NCI-H82 treated with DMSO at 0.1 percent for 48 hours (cell line): ENCODE data around the gene CD9.
"Not testable (repeated sequence)": the region's sequence is repeated elsewhere in the genome, so short reads cannot be mapped to it uniquely, and the experiment has no call there.

Experiments
- DNase-seq: peaks from one replicate; lab custom pipeline; 2025; ENCODE audit not compliant: unreplicated experiment; lab: John Stamatoyannopoulos, UW

CD9 gene

DNA sequence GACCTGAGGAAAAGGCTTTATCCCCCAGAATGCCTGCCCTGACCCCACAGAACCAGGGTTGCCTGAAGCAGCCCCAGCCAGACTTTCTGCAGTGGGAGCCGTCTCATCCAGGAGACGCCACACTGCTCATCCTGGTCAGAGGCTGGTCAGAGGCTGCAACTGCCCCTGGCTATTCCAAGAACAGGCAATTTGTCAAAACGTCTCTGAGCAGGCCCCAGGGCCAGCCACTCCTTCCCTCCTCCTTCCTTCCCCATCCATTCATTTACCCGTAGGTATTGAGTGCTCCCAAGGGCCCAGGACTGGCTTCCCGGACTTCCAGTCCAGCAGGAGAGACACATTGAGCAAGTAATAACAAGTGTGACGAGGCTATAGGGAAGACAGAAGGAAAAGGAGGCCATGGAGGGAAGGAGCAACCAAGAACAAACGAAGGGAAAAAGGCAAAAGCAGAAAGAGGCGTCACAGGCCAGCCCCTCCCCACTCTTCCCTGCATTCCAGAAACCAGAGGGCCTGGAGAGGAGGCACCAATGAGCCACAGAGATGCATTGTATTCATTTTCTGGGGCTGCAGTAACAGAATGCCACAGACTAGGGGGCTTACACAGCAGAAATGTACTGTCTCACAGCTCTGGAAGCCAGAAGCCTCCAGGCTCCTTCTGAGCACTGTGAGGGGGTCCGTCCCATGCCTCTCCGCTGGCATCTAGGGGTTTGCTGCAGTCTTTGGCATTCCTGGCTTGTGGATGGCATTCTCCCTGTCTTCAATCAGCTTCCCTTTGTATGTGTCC lies 21.0 kb upstream of the CD9 start:
- DNase-seq: no peak

GRCh38 chr12:6180268-6181051 lies 19.7 kb upstream of the CD9 start:
- no peak for DNase-seq

DNA sequence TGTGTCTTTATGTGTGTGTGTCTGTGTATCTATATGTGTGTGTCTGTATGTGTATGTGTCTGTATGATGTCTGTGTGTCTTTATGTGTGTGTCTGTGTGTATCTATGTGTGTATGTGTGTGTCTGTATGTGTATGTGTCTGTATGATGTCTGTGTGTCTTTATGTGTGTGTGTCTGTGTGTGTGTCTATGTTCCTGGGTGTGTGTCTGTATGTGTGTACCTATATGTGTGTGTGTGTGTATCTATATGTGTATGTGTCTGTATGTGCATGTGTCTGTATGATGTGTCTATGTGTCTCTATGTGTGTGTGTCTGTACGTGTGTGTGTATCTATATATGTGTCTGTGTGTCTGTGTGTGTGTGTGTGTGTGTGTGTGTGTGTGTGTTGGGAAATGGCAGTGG lies 19.0 kb upstream of the CD9 start:
- DNase-seq: no peak

DNA sequence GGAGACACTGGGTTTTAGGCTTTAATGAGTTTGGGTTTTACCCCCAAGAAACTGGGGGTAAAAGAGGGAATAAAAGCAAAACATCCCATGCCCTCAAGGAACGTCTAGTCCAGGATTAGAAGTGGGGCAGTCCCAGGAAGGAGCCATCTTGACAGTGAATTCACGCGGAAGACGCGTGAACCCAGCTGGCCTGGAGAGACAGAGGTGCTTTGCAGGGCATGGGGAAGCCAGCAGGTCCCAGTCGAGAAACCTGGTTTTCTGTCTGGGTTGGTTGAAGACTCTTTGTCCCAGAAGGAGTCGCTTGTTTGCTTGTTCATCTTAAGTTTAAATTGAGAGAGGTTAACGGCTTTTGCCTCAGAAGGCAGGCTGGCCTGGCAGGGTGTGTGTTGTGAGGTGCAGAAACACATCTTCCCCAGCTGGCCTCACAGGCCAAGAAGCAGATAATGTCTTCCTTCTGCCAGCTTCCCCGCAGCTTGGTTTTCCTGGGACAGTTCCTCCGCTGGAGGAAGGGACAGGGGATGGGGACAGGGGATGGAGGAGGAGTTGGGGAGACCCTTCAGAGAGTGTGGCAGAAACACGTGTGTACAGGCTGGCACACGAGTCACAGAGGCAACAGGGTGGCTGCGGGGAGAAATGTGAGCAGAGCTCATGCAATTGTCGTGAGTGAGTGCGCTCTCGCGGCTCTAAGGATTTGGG lies 18.5 kb upstream of the CD9 start:
- DNase-seq: no peak

DNA sequence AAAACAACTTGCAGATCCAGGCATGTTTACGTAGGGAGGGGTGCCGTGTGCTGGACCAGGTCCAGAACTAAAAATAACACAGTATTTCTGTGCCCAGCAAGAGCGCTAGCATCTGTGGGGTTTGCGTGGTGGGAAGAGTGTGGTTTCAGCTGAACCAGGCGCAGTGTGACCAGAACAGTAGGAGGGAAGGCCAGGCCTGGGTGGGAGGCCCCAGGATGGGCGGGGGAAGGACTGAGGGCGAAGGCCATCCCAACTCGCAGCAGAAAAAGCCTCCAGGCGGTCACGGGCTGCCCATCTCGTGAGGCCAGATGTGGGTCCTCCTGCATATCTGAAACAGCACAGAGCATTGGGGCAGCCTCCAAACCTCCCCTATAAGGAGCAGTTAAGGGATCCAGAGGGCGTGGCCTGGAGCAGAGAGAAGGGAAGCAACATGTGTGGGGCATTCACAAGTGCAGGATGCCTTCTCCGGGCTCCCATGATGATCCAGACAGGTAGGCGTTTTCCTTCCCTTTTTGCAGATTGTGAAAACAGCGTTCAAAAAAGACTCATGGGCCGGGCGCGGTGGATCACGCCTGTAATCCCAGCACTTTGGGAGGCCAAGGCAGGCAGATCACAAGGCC lies 17.8 kb upstream of the CD9 start:
- DNase-seq: no peak

DNA sequence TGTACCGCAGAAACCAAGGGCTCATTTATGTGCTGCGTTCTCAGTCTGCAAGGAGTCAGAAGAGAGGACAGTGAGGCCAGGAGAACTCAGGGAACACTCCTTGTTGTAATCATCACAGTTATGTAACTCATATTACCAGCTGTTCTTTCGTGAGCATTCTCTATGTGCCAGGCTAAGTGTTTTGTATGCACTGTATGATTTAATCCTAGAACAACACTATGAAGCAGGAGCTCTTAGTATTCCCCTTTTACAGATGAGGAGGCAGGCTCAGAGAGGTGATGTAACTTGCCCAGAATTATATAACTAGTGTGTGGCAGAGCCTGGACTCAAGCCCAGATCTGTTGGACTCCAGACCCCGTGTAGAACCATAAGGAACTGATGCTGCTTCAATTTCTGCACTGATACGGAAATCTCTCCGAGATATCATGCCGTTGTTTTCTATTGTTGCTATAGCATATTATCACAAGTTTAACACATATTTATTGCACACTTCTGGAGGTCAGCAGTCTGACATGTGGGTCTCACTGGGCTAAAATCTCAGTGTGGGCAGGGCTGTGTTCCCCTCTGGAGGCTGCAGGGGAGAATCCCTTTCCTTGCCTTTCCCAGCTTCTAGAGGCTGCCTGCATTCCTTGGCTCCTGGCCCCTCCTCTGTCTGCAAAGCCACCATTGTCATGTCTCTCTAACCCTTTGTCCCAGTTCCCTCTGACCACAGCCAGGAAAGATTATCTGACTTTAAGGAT lies 16.3 kb upstream of the CD9 start:
- DNase-seq: no peak

GRCh38 chr12:6185961-6186827 lies 14.0 kb upstream of the CD9 start:
- DNase-seq: no peak

DNA sequence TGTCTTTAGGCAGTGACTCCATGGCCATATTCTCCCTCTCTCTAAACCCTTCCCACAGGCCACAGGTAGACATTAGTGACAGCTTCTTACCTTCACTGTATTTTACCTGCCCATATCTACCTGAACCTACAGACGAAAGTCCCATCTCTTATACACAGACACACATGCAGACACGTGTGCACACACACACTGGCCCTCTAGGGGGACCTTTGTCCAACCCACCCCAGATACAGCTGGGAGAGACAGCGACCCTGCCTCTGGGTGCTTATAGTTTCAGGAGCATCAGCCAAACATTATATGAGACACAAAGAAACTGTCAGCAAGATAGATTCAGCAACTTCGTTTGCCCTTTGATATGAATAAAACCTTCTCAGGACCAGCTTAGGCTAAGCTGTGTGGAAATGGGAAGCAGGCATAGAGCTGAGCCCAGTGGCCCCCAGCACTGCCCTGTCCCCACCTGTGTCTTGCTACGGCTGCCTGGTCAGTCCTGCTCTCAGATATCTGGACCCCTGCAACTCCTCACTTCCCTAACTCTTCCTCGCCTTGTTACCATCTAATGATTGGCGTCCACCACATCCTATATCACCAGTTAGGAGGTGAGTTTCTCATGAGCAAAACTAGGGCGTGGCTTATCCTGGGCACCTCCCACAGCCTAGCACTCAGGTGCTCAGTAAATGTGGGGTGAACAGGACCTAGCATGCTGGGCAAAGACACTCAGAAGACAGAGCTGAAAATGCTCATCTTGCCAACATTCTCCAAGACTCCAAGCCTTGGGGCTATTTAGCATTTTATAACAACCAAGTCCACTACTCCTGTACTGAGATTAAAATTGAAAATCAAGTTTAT lies 12.0 kb upstream of the CD9 start:
- no peak for DNase-seq

DNA sequence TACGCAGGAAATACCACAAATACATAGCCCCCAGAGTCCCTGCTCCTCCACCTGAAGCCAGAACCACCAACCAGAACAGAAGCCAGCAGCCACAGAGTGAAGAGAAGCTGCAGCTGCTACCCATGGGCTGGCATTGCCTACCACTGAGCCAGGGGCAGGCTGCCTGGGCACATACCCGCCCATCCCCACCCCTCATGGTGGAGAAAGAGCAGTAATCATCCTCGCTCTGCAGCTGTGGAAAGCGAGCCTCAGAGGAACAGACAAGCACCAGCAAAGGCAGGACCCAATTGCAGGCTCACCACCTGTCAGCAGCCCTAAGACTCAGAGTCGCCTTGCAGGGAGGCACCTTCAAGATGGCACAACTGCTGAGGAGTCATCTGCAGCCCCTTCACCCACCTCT lies 11.2 kb upstream of the CD9 start:
- DNase-seq: no peak

DNA sequence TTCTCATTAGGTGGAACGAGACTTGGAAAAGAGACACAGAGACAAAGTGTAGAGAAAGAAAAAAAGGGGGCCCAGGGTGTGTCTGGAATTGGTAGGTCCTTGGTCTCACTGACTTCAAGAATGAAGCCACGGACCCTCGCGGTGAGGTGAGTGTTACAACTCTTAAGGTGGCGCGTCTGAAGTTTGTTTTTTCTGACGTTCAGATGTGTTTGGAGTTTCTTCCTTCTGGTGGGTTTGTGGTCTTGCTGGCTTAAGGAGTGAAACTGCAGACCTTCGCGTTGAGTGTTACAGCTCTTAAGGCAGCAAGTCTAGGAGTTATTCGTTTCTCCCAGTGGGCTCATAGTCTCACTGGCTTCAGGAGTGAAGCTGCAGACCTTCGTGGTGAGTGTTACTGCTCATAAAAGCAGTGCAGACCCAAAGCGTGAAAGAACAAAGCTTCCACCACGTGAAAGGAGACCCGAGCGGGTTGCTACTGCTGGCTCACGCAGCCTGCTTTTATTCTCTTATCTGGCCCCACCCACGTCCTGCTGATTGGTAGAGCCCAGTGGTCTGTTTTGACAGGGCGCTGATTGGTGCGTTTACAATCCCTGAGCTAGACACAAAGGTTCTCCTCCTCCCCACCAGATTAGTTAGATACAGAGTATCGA lies 10.1 kb upstream of the CD9 start:
- DNase-seq: not testable (repeated sequence)

- not testable (repeated sequence) for DNase-seq
These were observed 9.3 kb upstream of the CD9 start for GRCh38 chr12:6190767-6191530.

DNA sequence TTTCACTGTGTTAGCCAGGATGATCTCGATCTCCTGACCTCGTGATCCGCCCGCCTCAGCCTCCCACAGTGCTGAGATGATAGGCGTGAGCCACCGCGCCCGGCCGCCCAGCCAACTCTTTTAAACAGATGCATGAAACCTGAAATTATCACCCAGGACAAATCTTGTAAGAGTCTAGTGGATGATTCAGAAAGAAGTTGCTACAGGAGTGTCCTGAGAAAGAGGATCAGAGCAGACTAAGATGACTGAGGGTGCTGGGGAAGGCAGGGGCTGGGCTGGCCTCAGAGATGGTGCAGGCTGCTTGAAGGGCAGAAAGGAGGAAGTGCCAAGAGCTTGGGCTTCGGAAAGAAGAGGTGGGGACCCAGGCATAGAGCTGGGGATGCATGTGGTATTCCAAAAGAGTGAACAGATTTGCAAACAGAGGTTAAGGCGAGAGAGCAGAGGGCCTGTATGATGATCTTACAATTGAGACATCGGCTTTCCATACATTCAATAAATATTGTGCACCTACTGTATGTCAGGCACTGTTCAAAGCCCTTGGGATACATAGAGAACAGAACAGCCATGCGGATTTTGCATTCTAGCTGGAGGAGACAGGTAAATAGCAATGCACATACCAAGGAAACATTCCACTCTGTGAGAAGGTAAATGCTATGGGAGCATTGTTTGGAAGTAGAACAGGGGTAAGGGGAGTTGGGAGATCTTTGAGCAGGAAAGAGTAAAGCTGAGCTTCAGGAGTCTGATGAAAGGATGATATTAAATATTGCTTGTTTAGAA lies 7.4 kb upstream of the CD9 start:
- no peak for DNase-seq

DNA sequence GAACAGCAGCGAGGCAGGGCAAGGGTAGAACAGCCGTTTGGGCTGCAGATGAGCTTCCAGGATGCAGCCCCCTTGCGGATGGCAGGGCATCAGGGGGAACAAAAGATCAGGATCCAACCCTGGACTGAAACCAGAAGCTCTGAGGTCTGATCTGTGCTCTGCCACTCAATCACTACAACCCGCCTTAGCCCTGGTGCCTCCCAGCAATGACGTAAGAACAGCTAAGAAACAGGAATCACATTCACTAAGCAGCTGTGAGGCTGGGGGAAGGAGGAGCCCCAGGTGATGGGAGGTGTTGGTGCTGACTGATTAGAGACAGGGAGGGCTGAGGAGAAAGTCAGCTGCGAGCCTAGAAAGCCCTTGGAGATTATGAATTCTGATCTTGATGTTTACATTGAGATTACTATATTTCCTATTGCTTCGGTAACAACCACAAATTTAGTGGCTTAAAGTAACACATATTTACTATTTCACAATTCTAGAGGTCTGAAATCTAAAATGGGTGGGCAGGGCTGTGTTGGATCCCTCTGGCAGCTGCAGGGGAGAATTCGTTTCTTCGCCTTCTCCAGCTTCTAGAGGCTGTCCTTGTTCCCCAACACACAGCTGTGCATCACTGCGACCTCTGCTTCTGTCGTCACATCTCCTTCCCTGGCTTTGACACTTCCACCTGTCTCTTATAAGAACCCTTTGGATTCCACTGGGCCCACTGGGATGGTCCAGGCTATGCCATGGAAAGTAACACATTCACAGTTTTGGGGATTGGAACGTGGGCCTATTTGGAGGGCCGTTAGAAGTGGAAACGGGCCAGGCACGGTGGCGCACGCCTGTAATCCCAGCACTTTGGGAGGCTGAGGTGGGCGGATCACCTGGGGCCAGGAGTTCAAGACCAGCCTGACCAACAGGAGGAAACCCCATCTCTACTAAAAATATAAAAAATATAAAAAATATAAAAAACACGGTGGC lies 6.1 kb upstream of the CD9 start:
- DNase-seq: peak; percentile 66

DNA sequence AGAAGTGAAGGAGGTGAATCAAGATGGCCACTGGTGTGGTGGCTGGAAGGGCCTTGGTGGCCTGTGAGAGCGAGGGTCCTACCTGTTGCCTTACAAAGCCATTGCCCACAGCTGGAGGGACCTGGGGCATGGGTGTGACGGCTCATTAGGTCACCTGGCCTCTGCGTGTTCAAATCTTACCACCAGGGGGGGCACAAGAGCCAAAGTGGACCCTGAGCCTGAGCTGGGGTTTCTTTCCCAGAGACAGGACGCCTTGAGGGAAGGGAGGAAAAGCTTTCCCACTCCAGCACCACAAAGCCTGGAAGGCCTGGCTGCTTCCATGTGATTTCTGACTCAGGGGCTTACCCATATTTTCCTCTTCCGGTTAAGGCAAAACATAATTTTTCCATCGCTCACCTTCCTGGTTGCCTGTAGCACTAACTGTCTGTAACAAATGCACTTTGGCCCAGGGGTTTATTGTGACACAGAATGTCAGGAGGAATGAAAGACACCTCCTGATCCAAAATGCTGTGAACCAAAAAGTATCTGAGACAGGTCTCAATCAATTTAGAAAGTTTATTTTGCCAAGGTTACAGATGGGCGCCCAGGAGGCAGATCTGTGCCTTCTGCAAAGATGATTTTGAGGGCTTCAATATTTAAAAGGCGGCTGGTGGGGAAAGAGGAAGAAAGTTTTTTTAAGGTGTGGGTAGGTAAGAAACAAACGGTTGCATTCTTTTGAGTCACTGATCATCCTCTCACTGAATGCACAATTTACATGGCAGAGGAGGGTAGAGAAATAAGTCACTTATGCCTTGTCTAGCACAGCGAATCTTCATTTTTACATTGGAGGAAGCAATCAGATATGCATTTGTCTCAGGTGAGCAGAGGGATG lies 4.3 kb upstream of the CD9 start:
- DNase-seq: peak; percentile 55

DNA sequence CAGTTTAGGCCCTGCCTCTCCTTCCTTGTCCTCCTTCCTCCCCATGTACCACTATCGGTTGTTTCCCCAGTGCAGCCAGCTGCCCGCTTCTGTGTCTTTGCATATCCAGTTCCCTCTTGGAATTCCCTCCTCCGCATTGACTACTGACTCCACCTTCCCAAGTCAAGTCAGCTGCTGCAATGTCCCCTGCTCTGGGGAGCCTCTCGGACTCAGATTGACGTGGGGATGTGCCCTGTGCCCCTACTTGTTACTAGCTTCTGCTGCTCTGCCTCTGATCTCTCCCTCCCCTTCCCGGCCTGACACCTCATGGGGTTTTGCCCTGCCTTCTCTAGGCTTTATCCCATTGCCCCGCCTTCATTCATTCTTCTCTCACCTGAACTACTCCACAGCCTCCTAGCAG lies 2.1 kb upstream of the CD9 start:
- DNase-seq: no peak
